Measurements from ENCODE around the gene MCM3. TPM values are rescaled to one million over a fixed set of nuclear protein-coding genes. Genes with fewer than 3 reads are reported as not detected.

MCM3 gene
- total RNA-seq, 4 donors from 2014 or later, result 17.8 to 33.6 (median 25.3) TPM

GRCh38 chr6:52260634-52261033, 23.9 kb downstream of the MCM3 start:
- TF ChIP-seq POLR2A (IDR thresholded peaks at IDR 0.05) (no peak), CTCF (IDR thresholded peaks at IDR 0.05) (no peak)
- DNase-seq (ENCODE audit: low spot score in 2 of 2), result no peak
- 77 to 98% methylated on average over 3 of the region's 3 CpGs for WGBS, 2 donors

GRCh38 chr6:52255434-52255833, 29.1 kb downstream of the MCM3 start:
- no peak overlapping the region for H3K4me3 ChIP-seq (ENCODE audit: low read depth, poor library complexity, severe bottlenecking)
- intact Hi-C loops (cut with DNase I; ENCODE audit: low total_unique reads), result no loop called here
- DNase-seq (ENCODE audit: low spot score in 2 of 2), result no peak
- 97 to 98% methylated on average over 2 of the region's 2 CpGs for WGBS, 2 donors
- TF ChIP-seq POLR2A (IDR thresholded peaks at IDR 0.05), result no peak
- no peak for TF ChIP-seq CTCF (IDR thresholded peaks at IDR 0.05)

More at GRCh38 chr6:52260634-52261033, 23.9 kb downstream of the MCM3 start:
- no peak overlapping the region for H3K4me3 ChIP-seq (ENCODE audit: low read depth, poor library complexity, severe bottlenecking)
- intact Hi-C loops (cut with DNase I; ENCODE audit: low total_unique reads), result no loop called here

- 91 to 92% methylated on average over 8 of the region's 8 CpGs for WGBS, 2 donors
- no peak for DNase-seq (ENCODE audit: low spot score in 2 of 2)
- TF ChIP-seq CTCF (IDR thresholded peaks at IDR 0.05) (no peak), POLR2A (IDR thresholded peaks at IDR 0.05) (no peak)
- intact Hi-C loops (cut with DNase I; ENCODE audit: low total_unique reads), result no loop called here
- H3K4me3 ChIP-seq (ENCODE audit: low read depth, poor library complexity, severe bottlenecking), result no peak overlapping the region
These were observed 29.7 kb downstream of the MCM3 start for GRCh38 chr6:52254731-52255378.

- DNase-seq (ENCODE audit: low spot score in 2 of 2), result no peak
- TF ChIP-seq CTCF (IDR thresholded peaks at IDR 0.05), result no peak
- no peak for TF ChIP-seq POLR2A (IDR thresholded peaks at IDR 0.05)
- no peak overlapping the region for H3K4me3 ChIP-seq (ENCODE audit: low read depth, poor library complexity, severe bottlenecking)
- intact Hi-C loops (cut with DNase I; ENCODE audit: low total_unique reads), result no loop called here
- 14 to 17% methylated on average over 9 of the region's 9 CpGs for WGBS, 2 donors
These were observed 31.0 kb downstream of the MCM3 start for GRCh38 chr6:52253494-52253893.

GRCh38 chr6:52251113-52251512, 33.4 kb downstream of the MCM3 start:
- no peak overlapping the region for H3K4me3 ChIP-seq (ENCODE audit: low read depth, poor library complexity, severe bottlenecking)
- TF ChIP-seq CTCF (IDR thresholded peaks at IDR 0.05) (no peak), POLR2A (IDR thresholded peaks at IDR 0.05) (no peak)
- no peak for DNase-seq (ENCODE audit: low spot score in 2 of 2)
- intact Hi-C loops (cut with DNase I; ENCODE audit: low total_unique reads), result no loop called here

GRCh38 chr6:52249078-52249477, 35.5 kb downstream of the MCM3 start:
- WGBS, 2 donors, result 66 to 70% methylated on average over 2 of the region's 2 CpGs
- H3K4me3 ChIP-seq (ENCODE audit: low read depth, poor library complexity, severe bottlenecking), result no peak overlapping the region
- no peak for DNase-seq (ENCODE audit: low spot score in 2 of 2)
- no peak for TF ChIP-seq CTCF (IDR thresholded peaks at IDR 0.05)
- no peak for TF ChIP-seq POLR2A (IDR thresholded peaks at IDR 0.05)
- intact Hi-C loops (cut with DNase I; ENCODE audit: low total_unique reads), result no loop called here
